GM18868 (cell line): Measurements from ENCODE around the gene ATG7.
A peak's percentile ranks its signal among the peaks of the same experiment; 100 is the strongest.
"Not testable (repeated sequence)": the region's sequence is repeated elsewhere in the genome, so short reads cannot be mapped to it uniquely, and the experiment has no call there.

Experiments used
- ATAC-seq: cut with Tn5 transposase; IDR thresholded peaks from one replicate; pipeline ENCODE4 v1.9.1; 2021; ENCODE audit warnings: mild to moderate bottlenecking, moderate library complexity; ENCODE audit not compliant: unreplicated experiment

The ATG7 gene

DNA sequence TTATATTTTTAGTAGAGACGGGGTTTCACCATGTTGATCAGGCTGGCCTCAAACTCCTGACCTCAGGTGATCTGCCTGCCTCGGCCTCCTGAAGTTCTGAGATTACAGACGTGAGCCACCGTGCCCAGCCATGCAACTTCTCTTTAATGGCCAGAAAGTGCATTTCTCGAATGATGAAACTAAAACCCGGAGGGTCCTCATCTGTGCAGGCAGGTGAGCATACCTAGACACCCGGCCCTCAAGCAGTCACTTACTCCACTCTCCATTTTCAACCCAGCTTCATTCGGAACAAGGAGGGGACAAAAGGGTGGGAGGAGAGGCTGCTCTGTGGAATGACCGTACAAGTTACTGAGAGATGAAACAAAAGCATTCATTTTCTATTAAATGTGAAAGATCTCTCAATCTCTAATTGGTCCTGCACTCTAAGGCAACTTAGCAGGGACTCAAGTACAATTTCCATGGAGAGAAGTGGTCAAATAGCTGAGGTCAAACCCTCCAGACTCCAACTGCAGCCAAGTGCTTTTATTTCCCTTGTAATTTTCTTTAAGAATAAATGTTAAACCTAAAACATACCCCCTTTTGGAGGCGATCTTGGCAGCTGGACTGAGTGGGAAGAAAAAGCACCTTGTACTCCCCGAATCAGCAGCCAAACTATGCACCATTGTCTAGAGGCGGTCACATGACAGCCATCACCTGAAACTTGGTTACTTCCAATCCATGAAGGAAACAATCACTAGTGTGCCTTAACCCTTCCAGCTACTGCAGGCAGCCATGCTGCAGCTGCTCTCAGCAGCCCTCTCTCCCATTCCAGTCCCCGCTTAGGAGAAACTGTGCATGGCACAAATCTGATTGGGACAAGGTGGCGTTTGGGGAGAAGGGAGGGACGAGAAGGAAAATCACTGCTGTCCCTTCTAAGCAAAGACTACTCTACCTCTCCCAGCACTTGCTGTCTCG, 309.3 kb downstream of the ATG7 start:
- ATAC-seq, result peak; percentile 43

DNA sequence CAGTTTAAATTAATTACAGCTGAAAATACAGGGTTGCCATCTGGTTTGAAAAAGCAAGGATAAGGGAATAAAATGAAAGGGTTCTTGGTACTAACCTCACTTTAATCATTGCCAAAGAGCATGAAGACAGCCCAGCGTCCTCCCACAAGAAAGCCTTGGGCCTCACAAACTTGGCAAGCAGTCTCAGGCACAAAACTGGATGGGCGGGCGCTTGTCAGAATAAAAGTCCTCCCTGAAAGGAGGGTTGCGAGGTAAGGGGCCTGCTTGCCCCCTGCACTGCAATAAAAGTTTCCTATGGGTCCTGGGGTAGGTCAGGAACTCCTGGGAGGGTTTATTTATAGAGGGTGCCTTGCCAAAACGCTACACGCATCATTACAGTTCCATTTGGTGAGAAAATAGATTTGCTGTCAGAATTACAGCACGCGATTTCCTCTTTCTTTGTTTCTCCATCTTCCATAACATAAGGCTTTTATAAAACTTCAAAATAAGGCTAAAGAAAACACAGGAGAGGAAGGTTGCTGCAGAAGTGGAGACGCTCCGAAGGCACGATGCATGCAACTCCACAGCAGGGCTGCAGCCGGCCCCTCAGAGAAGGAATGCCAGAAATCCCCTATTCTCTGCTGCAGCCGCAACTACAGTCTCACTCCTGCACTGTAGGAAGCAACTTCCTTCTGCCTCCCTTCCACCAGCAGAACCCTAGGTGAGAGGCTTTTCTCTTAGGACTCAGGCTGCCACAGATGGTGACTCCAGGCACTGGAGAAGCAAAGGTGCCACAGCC, 310.2 kb downstream of the ATG7 start:
- peak; percentile 69 for ATAC-seq

DNA sequence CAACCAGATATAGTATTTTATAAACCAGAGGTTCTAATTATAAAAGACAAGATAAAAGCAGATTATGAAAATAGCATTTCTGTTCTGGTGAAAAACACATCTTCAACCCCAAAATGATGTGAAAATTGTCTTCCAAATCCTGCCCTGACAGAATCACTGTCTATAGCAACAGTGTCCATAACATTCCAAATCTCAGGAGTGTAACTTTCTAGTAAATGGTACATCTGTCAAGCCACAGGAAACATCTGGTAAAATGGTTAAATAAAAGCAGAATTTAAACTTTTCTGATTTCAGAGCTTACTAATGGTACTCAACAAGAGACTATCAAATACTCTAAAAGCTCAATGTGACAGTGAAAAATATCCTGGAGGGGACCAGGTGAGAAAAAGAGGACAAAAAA, 311.0 kb downstream of the ATG7 start:
- ATAC-seq, result no peak

DNA sequence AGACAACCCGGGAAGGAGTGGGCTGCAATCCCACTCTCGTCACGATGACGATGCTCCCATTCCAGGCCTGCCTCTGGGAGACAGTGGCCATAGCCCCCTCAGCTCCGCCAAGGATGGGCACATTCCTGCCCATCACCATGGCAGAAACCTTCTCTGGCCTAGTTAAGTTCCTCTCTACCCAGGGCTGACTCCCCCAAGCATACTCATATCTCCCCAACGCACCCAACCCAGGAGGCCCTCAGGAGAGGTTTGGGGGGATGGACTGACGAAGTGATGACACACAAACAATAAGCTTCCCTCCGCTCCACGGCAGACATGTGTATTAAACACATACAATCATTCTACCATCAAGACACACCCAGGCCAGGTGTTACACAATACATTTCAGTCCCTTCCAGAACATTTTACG, 311.4 kb downstream of the ATG7 start:
- no peak for ATAC-seq

DNA sequence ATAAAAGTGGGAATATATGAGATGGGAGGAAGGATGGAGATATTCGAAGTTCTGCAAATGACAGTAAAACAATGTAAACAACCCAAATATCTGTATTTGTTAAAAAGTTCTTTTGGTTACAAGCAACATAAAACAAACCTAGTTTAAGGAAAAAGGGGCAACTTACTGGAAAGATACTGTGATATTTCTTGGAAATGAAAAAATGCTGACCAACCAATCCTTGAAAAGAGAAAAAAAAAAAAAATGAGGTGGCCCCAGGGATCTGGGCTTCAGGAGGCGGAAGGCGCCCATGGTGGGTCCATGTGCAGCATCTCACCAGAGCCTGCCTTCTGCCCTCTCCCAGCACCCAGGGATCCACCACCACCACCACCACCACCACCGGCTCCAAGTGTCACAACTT, 312.4 kb downstream of the ATG7 start:
- no peak for ATAC-seq

DNA sequence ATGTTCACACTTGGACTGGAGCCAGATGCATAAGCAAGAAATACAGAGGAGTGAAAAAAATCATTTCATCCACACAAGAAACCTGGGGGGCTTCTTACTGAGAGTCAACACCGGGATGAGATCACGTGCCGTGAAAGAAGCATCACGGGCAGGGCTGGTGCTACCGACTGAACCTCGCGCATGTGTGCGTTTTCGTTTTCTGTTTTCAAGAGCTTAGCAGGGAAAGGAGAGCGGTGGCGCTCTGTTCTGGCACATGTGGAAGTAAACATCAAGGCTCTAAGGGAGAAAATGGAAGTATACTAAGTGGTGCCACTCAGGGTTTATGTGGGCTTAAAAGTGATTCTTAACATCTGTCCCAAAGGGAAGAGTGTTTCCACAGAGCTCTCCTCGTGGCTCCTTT, 315.6 kb downstream of the ATG7 start:
- no peak for ATAC-seq

DNA sequence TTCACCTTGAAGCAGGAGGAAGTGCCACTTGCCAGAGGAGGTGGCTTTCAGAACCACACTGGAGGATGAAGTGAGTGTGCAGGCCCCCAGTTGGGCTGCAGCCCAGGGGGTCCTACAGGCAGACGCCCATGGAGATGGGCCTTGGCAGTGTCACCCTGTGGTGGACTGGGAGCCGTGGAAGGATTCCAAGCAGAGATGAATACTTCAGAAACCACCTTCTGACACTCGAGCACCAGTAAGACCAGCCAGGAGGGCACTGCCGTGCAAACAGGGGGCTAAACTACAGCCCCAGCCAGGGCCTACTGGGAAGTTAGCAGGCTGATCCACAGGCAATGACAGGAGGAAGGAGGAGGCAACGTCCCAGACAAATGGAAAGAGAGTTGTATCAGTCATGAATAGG, 316.1 kb downstream of the ATG7 start:
- ATAC-seq, result no peak

DNA sequence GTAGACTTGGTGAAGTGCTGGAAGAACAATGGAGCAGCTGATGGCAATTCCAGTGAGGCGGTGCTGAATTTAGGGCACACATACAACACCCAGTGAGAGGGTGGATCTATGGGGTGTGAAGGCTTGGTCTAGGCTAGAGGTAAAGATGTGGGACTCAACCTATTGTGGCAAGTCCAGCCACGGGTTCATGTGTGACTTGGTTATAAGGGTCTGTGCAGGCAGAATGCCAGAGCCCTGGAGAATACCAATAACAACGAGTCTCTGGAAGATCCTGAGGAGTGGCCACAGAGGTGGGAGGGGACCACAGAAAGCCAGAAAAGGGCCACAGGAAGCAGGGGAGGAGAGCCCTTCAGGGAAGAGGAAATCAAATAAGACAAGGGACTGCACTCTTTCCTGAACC, 316.6 kb downstream of the ATG7 start:
- ATAC-seq, result no peak

DNA sequence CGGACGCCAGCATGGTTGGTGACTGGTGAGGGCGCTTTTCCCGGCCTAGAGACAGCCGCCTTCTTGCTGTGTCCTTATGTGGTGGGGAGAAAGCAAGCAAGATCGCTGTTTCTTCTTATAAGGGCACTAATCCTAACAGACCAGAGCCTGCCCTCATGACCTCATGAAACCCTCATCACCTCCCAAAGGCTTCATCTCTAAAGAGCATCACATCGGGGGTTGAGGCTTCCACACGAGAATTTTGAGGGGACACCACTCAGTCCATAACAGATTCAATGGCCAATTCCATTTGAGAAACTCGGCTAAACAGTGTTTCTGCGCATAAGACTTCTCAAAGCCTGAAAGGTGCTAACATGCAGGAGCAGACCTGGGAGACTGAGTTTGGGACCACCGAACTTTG, 317.5 kb downstream of the ATG7 start:
- ATAC-seq, result no peak

DNA sequence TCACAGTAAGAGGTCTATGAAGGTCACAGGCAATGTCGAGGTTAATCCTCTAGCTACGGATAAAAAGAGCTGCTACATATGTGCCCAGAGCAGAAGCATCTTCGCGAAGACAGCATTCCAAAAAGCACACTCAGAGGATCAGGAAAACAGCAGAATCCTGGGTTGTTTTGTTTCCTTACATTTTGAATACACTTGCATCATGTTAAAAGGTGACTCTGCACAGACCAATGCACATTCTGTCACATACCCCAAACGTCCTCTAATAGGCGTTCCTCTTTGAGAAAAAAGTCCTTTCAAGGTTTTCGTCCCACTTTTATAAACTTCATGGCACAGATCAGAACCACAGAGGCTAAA, 318.8 kb downstream of the ATG7 start:
- ATAC-seq, result no peak

DNA sequence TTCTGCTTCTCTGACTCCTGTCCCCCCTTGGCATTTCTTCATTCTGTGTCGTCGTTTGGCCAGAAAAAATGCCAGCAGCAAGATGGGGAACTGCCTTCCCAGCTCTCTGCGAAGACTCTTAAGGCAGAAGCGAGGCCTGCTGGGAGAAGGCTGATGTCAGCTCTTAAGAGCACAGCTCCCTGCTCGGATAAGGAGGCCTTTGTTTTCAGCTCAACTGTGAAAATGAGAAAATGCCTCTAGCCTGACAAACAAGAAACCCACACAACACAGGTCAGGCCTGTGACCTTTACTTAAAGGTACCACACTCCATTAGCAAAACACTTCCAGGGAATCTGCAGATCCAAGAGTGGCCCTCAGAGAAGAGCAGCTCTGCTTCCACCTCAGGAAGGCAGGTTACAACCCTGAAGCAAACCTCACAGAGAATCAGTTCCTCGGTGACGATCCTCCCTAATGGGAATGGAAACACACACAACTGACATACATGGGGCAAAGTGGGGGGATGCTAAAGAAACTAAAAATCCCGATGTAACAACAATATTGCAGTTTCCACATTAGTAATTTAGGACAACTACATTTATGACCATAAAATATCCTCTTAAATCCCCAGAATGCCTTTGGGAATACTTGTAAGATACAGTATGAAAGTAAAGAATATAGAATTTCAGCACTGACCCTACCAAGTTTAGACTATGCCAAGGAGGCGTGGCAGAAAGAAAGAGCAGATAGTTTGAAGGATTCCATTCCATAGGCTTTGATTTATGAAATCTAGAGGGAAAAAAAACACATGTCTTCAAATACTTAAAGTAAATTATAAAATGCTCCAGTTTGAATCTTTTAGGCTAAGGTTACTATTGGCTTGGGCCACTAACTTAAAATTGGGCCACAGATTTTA, 319.4 kb downstream of the ATG7 start:
- no peak for ATAC-seq

DNA sequence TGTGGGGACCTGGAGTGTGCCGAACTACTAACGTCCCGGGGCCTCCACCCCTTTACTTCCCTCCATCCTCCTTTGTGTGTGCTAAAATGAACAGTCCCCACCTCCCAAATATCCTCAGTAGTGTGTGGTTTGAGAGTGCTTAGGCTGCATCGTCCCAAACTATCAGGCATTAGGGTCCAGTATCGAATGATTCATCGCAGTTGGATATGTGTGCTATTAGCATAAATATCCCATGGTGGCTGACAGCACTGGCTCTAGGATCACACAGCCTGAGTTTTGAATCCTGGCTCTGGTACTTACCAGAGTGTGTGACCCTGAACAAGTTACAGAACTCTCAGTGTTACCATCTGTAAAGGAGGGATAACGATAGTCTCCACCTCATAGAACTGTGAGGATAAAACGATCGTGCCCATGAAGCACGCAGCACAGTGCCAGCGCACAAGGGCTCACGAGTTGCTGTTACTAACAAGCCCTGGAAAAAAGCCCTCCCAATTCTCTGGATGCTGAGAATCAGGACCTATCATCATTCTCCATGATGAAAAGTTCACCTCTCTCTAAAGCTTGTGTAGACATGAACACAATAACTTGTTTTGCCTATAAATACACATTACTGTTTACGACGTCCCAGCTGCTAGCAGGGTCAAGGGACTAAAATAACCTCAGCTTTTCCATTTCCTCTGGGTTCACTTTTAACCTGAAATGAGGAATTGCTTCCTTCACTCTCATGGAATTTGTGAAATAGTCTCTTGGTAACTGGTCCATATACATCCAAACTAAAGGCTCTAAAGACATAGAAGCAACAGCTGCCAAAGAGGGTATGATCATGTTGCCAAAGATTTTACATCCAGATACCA, 320.5 kb downstream of the ATG7 start:
- ATAC-seq, result no peak

DNA sequence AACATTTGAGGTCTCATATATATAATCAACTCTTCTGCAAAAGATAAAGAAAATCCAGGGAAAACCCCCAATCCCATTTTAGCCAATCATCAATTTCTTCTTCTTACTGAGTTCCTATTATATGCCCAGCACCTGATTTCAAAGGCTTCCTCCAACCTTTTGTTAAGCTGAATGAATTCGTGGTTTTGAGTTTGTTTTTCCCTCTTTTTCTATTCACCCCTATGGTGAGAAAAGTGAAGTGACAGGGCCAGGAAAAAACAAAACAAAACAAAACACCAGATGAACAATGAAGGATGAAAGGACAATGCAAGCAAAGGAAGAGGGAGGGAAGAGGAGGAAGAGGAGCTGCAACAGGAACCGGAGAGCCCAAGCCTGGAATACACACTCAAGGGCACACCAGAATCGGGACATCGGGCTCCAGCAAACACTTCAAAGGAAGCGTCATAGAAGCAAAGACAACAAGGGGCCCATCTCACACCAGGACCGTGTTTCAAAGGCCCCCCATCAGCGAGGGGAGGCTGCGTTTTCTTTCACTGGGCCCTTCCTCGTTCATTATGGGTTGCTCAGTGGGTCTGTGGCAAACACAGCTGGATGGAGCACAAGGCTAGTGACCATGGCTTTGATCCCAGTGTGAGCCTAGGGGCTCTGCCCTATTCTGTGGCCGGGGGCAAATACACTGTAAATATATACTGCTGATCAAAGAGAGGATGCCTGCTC, 321.3 kb downstream of the ATG7 start:
- no peak for ATAC-seq

DNA sequence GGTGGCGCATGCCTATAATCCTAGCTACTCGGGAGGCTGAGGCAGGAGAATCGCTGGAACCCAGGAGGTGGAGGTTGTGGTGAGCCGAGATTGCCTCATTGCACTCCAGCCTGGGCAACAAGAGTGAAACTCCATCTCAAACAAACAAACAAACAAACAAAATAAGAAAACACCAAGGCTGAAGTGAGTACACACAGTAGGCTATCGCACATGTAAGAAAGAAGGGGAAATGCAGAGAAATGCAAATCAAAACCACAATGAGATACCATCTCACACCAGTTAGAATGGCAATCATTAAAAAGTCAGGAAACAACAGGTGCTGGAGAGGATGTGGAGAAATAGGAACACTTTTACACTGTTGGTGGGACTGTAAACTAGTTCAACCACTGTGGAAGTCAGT, 322.8 kb downstream of the ATG7 start:
- ATAC-seq, result not testable (repeated sequence)

DNA sequence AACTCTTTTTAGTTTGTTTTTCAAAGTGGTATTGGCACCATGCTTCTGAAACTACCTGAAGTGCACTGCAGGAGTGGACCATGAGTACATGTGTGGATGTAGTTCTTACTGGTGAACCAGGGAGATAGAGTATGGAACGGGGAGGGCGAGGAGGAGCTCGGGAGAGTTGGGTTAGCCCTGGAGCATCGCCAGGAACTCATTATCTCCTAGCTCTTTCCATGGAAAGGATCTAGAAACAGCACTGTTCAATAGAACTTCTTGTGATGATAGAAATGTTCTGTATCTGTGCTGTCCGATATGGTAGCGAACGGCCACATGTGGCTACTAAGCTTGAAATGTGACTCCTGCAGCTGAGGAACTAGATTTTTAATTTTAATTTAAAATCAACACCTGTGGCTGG, 324.2 kb downstream of the ATG7 start:
- no peak for ATAC-seq

DNA sequence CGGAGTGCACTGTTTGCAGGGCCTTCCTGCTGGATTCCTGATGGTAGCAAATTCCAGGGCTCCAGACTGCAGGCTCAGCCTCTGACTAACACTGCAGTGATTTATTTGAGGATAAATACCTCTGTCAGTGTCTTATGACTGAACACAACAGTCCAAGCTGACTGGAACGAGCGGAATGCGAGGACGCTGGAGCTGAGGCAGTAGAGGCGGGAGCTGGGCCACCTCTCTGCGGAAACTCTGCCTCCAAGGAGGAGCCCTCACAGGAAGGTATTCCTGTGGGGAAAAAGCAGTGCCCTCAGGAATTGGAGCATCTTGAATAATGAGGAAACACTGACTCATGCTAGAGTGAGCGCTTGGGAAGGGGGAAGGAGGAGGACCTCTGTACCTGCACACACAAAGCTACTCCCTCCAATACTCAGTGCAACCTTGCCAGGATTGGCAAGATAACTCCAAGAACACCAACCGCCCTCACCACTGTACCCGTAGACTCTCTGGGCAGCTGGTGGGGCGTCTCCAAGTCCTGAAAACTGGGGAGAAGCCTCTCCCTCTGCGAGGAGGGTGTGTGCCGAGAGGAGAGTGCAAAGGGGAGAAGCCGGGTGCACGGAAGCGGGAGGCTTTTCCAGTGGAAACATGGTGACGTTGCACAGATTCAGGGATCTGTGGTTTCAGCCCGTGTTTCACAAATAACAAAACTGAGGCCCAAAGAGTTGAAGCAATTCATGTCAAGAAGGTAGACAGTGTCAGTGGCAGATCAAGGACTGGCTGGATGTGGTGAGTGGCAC, 328.5 kb downstream of the ATG7 start:
- no peak for ATAC-seq

DNA sequence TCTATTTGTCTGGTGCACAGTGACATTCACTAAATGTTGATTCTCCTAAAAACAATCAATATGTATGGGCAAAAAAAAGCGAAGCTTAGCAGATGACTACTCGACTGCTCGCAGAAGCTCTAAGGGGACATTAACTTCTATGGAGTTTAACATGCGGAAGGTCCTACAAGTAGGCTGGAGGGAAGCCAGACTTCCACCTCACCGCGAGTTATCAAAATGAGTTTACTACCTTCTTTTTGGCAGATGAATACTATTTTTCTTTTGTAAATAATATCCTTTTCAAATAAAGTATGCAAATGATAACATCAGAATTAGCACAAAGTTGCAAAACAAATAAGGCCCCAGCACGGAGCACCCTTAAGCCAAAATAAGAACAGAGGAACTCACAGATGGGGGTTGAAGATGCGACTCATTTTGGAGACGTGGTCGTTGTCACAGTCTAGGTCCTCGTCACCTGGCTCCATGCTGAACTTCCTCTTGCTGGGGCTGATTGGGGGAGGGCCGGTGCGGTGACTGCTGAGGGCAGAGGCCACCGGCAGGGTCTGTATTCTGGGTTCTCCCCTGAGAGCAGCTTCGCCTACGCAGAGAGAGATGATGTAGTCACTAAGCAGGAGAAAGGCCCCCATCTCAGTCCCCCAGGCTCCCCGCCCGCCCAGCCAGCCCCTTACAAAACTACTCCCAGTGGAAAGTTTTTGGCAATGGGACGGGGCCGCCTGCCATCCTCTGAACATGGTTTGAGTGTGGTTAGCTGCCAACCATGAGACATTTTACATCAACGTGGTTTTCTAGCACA, 329.4 kb downstream of the ATG7 start:
- ATAC-seq, result peak; percentile 82

DNA sequence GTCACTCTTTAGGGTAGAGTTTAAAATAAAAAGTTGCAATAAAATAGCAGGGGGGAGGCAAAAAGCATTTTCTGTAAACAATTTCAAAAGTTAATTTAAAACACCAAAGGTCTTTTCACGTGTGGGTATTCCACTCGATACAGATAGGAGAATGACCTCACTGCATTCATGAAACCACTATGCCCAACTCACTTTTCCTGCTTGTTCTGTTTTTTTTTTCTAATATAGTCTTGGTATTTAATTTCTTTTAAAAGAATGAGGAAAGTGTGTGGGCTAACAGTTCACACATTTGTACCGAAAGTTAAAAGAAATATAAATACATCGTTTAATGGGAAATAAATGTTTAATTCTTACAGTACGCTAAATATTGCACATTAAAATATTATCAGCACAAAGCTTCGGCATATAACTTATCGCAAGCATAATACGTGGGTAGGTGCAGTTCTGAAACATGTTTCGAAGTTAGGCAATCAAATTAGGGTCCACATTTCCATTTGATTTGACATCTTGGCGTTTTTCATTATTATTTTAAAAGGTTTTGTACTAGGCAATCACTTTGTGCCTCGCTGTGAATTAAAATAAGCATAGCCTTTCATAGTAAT, 330.1 kb downstream of the ATG7 start:
- no peak for ATAC-seq
